ENCODE measurements around the gene BRD1. TPM values are rescaled to one million over a fixed set of nuclear protein-coding genes. Genes with fewer than 3 reads are reported as not detected.
"Not testable (repeated sequence)": the region's sequence is repeated elsewhere in the genome, so short reads cannot be mapped to it uniquely, and the experiment has no call there.

The BRD1 gene
- total RNA-seq, 2 donors from 2014 or later: 127 to 153 TPM

- Mint-ChIP-seq H3K4me1 (peaks cover 32% of the 10 kb centered on the region), H3K27me3 (no peaks in the 10 kb centered on the region), H3K4me3 (no peak overlapping the region), H3K36me3 (ENCODE audit: low read depth) (no peaks in the 10 kb centered on the region), H3K27ac (peak overlapping the region; percentile 86)
- ATAC-seq (no peak), DNase-seq (no peak)
- H3K9me3 ChIP-seq (ENCODE audit: control insufficient read depth, low read length, poor library complexity, severe bottlenecking): no peaks in the 10 kb centered on the region
Measured at GRCh38 chr22:49861642-49862495, 34.2 kb upstream of the BRD1 start.

- no peaks in the 10 kb centered on the region for H3K9me3 ChIP-seq (ENCODE audit: control insufficient read depth, low read length, poor library complexity, severe bottlenecking)
- ATAC-seq (no peak), DNase-seq (no peak)
- no peak overlapping the region for H3K4me3 Mint-ChIP-seq
- H3K27ac Mint-ChIP-seq: no peak overlapping the region
- H3K4me1 Mint-ChIP-seq: peaks cover 42% of the 10 kb centered on the region
- H3K27me3 Mint-ChIP-seq: no peaks in the 10 kb centered on the region
- H3K36me3 Mint-ChIP-seq (ENCODE audit: low read depth): no peaks in the 10 kb centered on the region
Measured at GRCh38 chr22:49858827-49859226, 31.2 kb upstream of the BRD1 start.

- ATAC-seq (no peak), DNase-seq (no peak)
- H3K27ac Mint-ChIP-seq: no peak overlapping the region
- no peaks in the 10 kb centered on the region for H3K9me3 ChIP-seq (ENCODE audit: control insufficient read depth, low read length, poor library complexity, severe bottlenecking)
- H3K4me3 Mint-ChIP-seq: no peak overlapping the region
- H3K36me3 Mint-ChIP-seq (ENCODE audit: low read depth): no peaks in the 10 kb centered on the region
- peaks cover 37% of the 10 kb centered on the region for H3K4me1 Mint-ChIP-seq
- no peaks in the 10 kb centered on the region for H3K27me3 Mint-ChIP-seq
Measured at GRCh38 chr22:49856766-49857618, 29.3 kb upstream of the BRD1 start.

- Mint-ChIP-seq H3K4me1 (peaks cover 36% of the 10 kb centered on the region), H3K36me3 (ENCODE audit: low read depth) (no peaks in the 10 kb centered on the region), H3K27me3 (no peaks in the 10 kb centered on the region), H3K4me3 (peak overlapping the region; percentile 98), H3K27ac (peak overlapping the region; percentile 95)
- no peaks in the 10 kb centered on the region for H3K9me3 ChIP-seq (ENCODE audit: control insufficient read depth, low read length, poor library complexity, severe bottlenecking)
- no peak for DNase-seq
- ATAC-seq: no peak
Measured at GRCh38 chr22:49856343-49856742, 28.7 kb upstream of the BRD1 start.

GRCh38 chr22:49855251-49855911 lies 27.7 kb upstream of the BRD1 start:
- no peak for DNase-seq
- H3K27ac Mint-ChIP-seq: peak overlapping the region; percentile 95

GRCh38 chr22:49853981-49854831 lies 26.5 kb upstream of the BRD1 start:
- H3K4me3 Mint-ChIP-seq: peak overlapping the region; percentile 98
- H3K27ac Mint-ChIP-seq: peak overlapping the region; percentile 95
- no peak for DNase-seq
- H3K9me3 ChIP-seq (ENCODE audit: control insufficient read depth, low read length, poor library complexity, severe bottlenecking): no peaks in the 10 kb centered on the region
- ATAC-seq: no peak
- H3K36me3 Mint-ChIP-seq (ENCODE audit: low read depth): no peaks in the 10 kb centered on the region
- H3K27me3 Mint-ChIP-seq: no peaks in the 10 kb centered on the region
- H3K4me1 Mint-ChIP-seq: peaks cover 43% of the 10 kb centered on the region

More at GRCh38 chr22:49855251-49855911, 27.7 kb upstream of the BRD1 start:
- no peaks in the 10 kb centered on the region for H3K9me3 ChIP-seq (ENCODE audit: control insufficient read depth, low read length, poor library complexity, severe bottlenecking)
- H3K27me3 Mint-ChIP-seq: no peaks in the 10 kb centered on the region
- H3K4me3 Mint-ChIP-seq: peak overlapping the region; percentile 98
- H3K36me3 Mint-ChIP-seq (ENCODE audit: low read depth): no peaks in the 10 kb centered on the region
- peaks cover 43% of the 10 kb centered on the region for H3K4me1 Mint-ChIP-seq
- no peak for ATAC-seq

GRCh38 chr22:49852898-49853894 lies 25.5 kb upstream of the BRD1 start, which contains the start of gene ZBED4:
Gene ZBED4 (plus strand): TSS chr22:49853844. CDS start chr22:49883663, 29,819 bp downstream.
- Mint-ChIP-seq H3K4me3 (peak within 1 kb of the TSS; percentile 98), H3K4me1 (peaks cover 37% of the 10 kb centered on the region), H3K36me3 (ENCODE audit: low read depth) (no peaks in the 10 kb centered on the region), H3K27ac (peak within 1 kb of the TSS; percentile 95), H3K27me3 (no peaks in the 10 kb centered on the region)
- H3K9me3 ChIP-seq (ENCODE audit: control insufficient read depth, low read length, poor library complexity, severe bottlenecking): no peaks in the 10 kb centered on the region
- DNase-seq (peak; percentile 98 to 99 (median 99)), ATAC-seq (peak; percentile 85)

- not testable (repeated sequence) for DNase-seq; H3K9me3 ChIP-seq (ENCODE audit: control insufficient read depth, low read length, poor library complexity, severe bottlenecking); ATAC-seq; H3K36me3 Mint-ChIP-seq (ENCODE audit: low read depth); H3K27me3 Mint-ChIP-seq
- peaks cover 36% of the 10 kb centered on the region for H3K4me1 Mint-ChIP-seq
- H3K27ac Mint-ChIP-seq: peak overlapping the region; percentile 63
- H3K4me3 Mint-ChIP-seq: peak overlapping the region; percentile 59
Measured at GRCh38 chr22:49852568-49852897, 24.9 kb upstream of the BRD1 start.

GRCh38 chr22:49850959-49851802 lies 23.5 kb upstream of the BRD1 start:
- ATAC-seq: no peak
- peak overlapping the region; percentile 47 for H3K27ac Mint-ChIP-seq
- no peaks in the 10 kb centered on the region for H3K9me3 ChIP-seq (ENCODE audit: control insufficient read depth, low read length, poor library complexity, severe bottlenecking)
- H3K4me3 Mint-ChIP-seq: peak overlapping the region; percentile 77
- no peaks in the 10 kb centered on the region for H3K36me3 Mint-ChIP-seq (ENCODE audit: low read depth)
- no peaks in the 10 kb centered on the region for H3K27me3 Mint-ChIP-seq
- DNase-seq: no peak
- H3K4me1 Mint-ChIP-seq: peaks cover 33% of the 10 kb centered on the region

- DNase-seq: no peak
- Mint-ChIP-seq H3K27ac (no peak overlapping the region), H3K4me3 (peak overlapping the region; percentile 77), H3K36me3 (ENCODE audit: low read depth) (no peaks in the 10 kb centered on the region), H3K4me1 (peaks cover 24% of the 10 kb centered on the region), H3K27me3 (no peaks in the 10 kb centered on the region)
- no peaks in the 10 kb centered on the region for H3K9me3 ChIP-seq (ENCODE audit: control insufficient read depth, low read length, poor library complexity, severe bottlenecking)
- ATAC-seq: no peak
Measured at GRCh38 chr22:49850021-49850911, 22.6 kb upstream of the BRD1 start.
